Mesendoderm (in vitro differentiated cells): ENCODE measurements around the gene PPP1R14B.

Experiments used
- DNase-seq: peaks from one replicate; pipeline ENCODE4 v3.0.0; 2013
- H2AK5ac ChIP-seq: 2 replicates; pipeline ENCODE4 v1.6.1; 2013; ENCODE audit warnings: low read length, inconsistent platforms
- H2BK120ac ChIP-seq: 2 replicates; pipeline ENCODE4 v1.6.1; 2013; ENCODE audit warnings: low read depth, mild to moderate bottlenecking, low read length, moderate library complexity, mixed read lengths
- H2BK15ac ChIP-seq: replicated peaks from 2 replicates; pipeline ENCODE4 v1.6.1; 2013; ENCODE audit warnings: low read depth, mild to moderate bottlenecking, moderate library complexity
- H2BK5ac ChIP-seq: 2 replicates; pipeline ENCODE4 v1.6.1; 2013; ENCODE audit warnings: low read length, inconsistent platforms
- H3K18ac ChIP-seq: 2 replicates; pipeline ENCODE4 v1.6.1; 2013; ENCODE audit warnings: mild to moderate bottlenecking, low read length, mixed read lengths
- H3K23ac ChIP-seq: one replicate; pipeline ENCODE4 v1.6.1; 2013; ENCODE audit warnings: low read length
- H3K27ac ChIP-seq: 2 replicates; pipeline ENCODE4 v1.5.1; 2013; ENCODE audit warnings: low read depth, mild to moderate bottlenecking, inconsistent platforms, low read length, moderate library complexity
- H3K27me3 ChIP-seq: 2 replicates; pipeline ENCODE4 v1.6.1; 2013; ENCODE audit warnings: low read length, control low read depth, mild to moderate bottlenecking, inconsistent platforms; ENCODE audit not compliant: insufficient read depth, poor library complexity
- H3K36me3 ChIP-seq: 2 replicates; pipeline ENCODE4 v1.6.1; 2013; ENCODE audit warnings: low read length, inconsistent platforms; ENCODE audit not compliant: control insufficient read depth, insufficient read depth
- H3K4ac ChIP-seq: one replicate; pipeline ENCODE4 v1.6.1; 2013; ENCODE audit warnings: low read depth, mild to moderate bottlenecking, low read length, moderate library complexity
- H3K4me1 ChIP-seq: 2 replicates; pipeline ENCODE4 v1.6.1; 2013; ENCODE audit warnings: low read depth, low read length, inconsistent platforms; ENCODE audit not compliant: control insufficient read depth
- H3K4me2 ChIP-seq: 2 replicates; pipeline ENCODE4 v1.6.1; 2013; ENCODE audit warnings: low read length
- H3K4me3 ChIP-seq: 2 replicates; pipeline ENCODE4 v1.5.1; 2013; ENCODE audit warnings: mild to moderate bottlenecking, low read length
- H3K56ac ChIP-seq: one replicate; pipeline ENCODE4 v1.6.1; 2013; ENCODE audit warnings: low read length
- H3K79me1 ChIP-seq: 2 replicates; pipeline ENCODE4 v1.6.1; 2013; ENCODE audit warnings: low read length, inconsistent platforms
- H3K79me2 ChIP-seq: 2 replicates; pipeline ENCODE4 v1.6.1; 2013; ENCODE audit warnings: mild to moderate bottlenecking, low read length; ENCODE audit not compliant: control insufficient read depth, insufficient read depth
- H3K9ac ChIP-seq: 2 replicates; pipeline ENCODE4 v1.6.1; 2013; ENCODE audit warnings: low read length, inconsistent platforms
- H4K5ac ChIP-seq: one replicate; pipeline ENCODE4 v1.6.1; 2013; ENCODE audit warnings: low read length
- H4K8ac ChIP-seq: one replicate; pipeline ENCODE4 v1.6.1; 2013; ENCODE audit warnings: low read depth, mild to moderate bottlenecking, control low read depth, low read length, moderate library complexity
- WGBS: extraction: QIAGEN DNeasy Blood & Tissue Kit; methylation state at CpG from one replicate; pipeline ENCODE4 v1.1.7; 2013; ENCODE audit warnings: low lambda C conversion rate, missing lambda C conversion rate; ENCODE audit not compliant: insufficient coverage; ENCODE audit errors: extremely low coverage; 5-methylcytosine and 5-hydroxymethylcytosine counted together

The PPP1R14B gene

GRCh38 chr11:64211181-64211872 lies 35.4 kb downstream of the PPP1R14B start:
- no peak overlapping the region for H2BK5ac ChIP-seq

GRCh38 chr11:64210301-64211020 lies 36.3 kb downstream of the PPP1R14B start:
- Histone ChIP-seq H3K4me2 (no peak overlapping the region), H4K5ac (no peak overlapping the region), H3K79me1 (peaks cover 1% of the 10 kb centered on the region), H3K4me3 (no peak overlapping the region), H2BK5ac (no peak overlapping the region), H3K4ac (no peak overlapping the region), H3K79me2 (no peaks in the 10 kb centered on the region), H2AK5ac (no peak overlapping the region), H3K23ac (no peak overlapping the region), H3K18ac (no peak overlapping the region), H3K27me3 (no peaks in the 10 kb centered on the region), H3K9ac (no peak overlapping the region), H4K8ac (no peak overlapping the region), H3K36me3 (peaks cover 6% of the 10 kb centered on the region), H3K56ac (no peak overlapping the region), H3K27ac (no peak overlapping the region), H2BK120ac (no peak overlapping the region), H3K4me1 (no peaks in the 10 kb centered on the region), H2BK15ac (no peak overlapping the region)
- DNase-seq = no peak
- WGBS = no CpG with 5 or more reads among the region's 24 CpGs

More at GRCh38 chr11:64211181-64211872, 35.4 kb downstream of the PPP1R14B start:
- H3K23ac ChIP-seq = no peak overlapping the region
- H3K36me3 ChIP-seq = peaks cover 4% of the 10 kb centered on the region
- no peaks in the 10 kb centered on the region for H3K79me1 ChIP-seq
- H2BK120ac ChIP-seq = no peak overlapping the region
- no peak for DNase-seq
- no CpG with 5 or more reads among the region's 30 CpGs for WGBS
- no peaks in the 10 kb centered on the region for H3K27me3 ChIP-seq
- H2AK5ac ChIP-seq = no peak overlapping the region
- no peak overlapping the region for H3K56ac ChIP-seq
- H3K18ac ChIP-seq = no peak overlapping the region
- no peaks in the 10 kb centered on the region for H3K4me1 ChIP-seq
- H3K79me2 ChIP-seq = no peaks in the 10 kb centered on the region
- H3K4me3 ChIP-seq = no peak overlapping the region
- H4K8ac ChIP-seq = no peak overlapping the region
- no peak overlapping the region for H3K9ac ChIP-seq
- H3K4ac ChIP-seq = no peak overlapping the region
- H3K27ac ChIP-seq = no peak overlapping the region
- H3K4me2 ChIP-seq = no peak overlapping the region
- H2BK15ac ChIP-seq = no peak overlapping the region
- no peak overlapping the region for H4K5ac ChIP-seq

DNA sequence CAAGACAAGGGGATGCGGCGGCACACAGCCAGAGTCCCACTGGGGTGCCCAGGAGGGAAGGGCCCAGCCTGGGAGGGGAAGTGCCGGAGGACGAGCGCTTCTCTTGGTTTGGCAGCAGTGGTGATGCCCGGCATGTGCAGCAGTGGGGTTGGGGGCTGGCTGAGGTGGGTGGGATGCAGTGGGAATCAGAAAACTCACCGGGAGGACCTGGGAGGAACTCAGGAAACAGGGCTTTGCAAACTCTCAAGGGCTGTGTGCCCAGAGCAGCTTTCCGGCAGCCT lies 37.2 kb downstream of the PPP1R14B start:
- no peak overlapping the region for H3K9ac ChIP-seq
- no peak overlapping the region for H3K4me3 ChIP-seq
- no CpG with 5 or more reads among the region's 8 CpGs for whole genome bisulfite sequencing
- no peak overlapping the region for H2AK5ac ChIP-seq
- H2BK15ac ChIP-seq = no peak overlapping the region
- H3K79me2 ChIP-seq = no peaks in the 10 kb centered on the region
- no peak overlapping the region for H3K56ac ChIP-seq
- no peak overlapping the region for H3K4ac ChIP-seq
- no peak for DNase-seq
- H3K23ac ChIP-seq = no peak overlapping the region
- H2BK5ac ChIP-seq = no peak overlapping the region
- H3K18ac ChIP-seq = no peak overlapping the region
- H2BK120ac ChIP-seq = no peak overlapping the region
- H4K5ac ChIP-seq = no peak overlapping the region
- peaks cover 3% of the 10 kb centered on the region for H3K79me1 ChIP-seq
- peaks cover 7% of the 10 kb centered on the region for H3K36me3 ChIP-seq
- H3K4me1 ChIP-seq = no peaks in the 10 kb centered on the region
- no peaks in the 10 kb centered on the region for H3K27me3 ChIP-seq
- no peak overlapping the region for H3K27ac ChIP-seq
- H3K4me2 ChIP-seq = no peak overlapping the region
- no peak overlapping the region for H4K8ac ChIP-seq

DNA sequence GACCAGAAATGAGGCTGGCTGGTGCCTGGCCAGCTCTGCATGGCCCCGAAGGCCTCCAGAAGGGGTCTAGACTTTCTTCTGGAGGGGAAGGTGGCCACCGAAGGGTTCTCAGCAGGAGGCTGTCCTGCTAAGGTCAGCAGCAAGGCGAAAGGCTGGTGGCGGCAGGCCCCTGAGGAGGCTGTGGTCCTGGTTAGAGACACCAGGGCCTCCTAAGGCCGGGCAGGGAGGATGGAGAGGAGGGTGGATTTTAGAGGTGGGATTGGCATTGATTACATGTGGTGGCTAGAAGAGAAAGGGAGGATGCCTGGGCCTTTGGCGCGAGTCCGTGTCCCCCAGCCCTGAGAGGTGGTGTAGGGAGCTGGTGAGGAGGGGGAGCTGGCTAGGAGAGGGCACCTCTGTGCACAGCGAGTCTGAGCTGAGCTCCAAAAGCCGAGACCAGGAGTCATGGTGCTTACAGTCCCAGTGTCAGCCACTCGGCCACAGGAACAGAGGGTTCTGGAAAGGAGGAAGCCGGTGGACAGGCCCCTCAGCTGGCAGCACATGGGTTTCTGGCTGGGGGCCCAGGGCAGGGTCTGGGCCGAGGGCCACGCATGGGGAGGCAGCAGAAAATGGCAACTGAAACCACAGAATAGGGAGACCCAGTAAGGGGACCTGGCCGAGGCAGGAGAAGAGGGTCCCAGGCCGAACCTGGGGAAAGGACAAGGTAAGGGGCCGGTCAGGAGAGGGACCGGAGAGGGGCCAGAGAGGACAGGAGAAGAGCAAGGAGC lies 37.8 kb downstream of the PPP1R14B start:
- Histone ChIP-seq H3K27ac (no peak overlapping the region), H3K4me3 (no peak overlapping the region)

DNA sequence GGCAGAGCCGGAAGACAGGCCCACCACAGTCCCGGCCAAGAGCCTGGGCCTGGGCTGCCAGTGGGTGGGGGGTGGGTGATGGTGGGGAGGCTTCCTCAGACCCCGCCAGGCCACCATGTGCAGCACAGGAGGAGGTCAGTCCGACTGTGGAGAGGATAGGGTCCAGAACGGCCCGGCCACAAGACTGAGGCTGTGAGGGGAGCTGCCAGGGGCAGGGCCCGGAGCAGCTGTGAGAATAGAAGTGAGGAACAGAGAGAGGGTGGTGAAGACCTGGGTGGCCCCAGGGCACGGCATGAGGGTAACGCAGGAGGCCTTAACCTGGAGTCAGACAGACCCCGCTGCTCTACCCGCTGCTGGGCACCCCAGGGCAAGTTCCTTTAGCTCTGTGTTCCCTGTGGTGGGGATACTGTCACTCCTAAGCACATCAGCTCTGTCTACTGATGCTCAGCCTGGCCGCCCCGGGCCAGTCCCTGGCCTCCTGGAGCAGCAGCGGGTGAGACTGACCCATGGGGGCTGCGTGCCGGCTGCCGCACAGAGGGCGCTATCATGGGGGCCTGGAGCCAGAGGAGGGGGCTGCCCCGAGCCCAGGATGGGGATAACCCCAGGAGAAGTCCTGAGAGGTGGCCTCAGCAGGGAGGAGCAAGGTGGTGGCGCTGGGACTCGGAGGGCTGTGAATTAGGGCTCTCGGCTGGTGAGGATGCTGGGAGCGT lies 38.5 kb downstream of the PPP1R14B start:
- no peak overlapping the region for H3K4me3 ChIP-seq
- H3K36me3 ChIP-seq = peaks cover 13% of the 10 kb centered on the region
- no CpG with 5 or more reads among the region's 23 CpGs for WGBS
- no peak overlapping the region for H4K5ac ChIP-seq
- no peak overlapping the region for H2BK5ac ChIP-seq
- H3K4me1 ChIP-seq = no peaks in the 10 kb centered on the region
- H2AK5ac ChIP-seq = no peak overlapping the region
- DNase-seq = no peak
- no peak overlapping the region for H3K4me2 ChIP-seq
- no peak overlapping the region for H3K4ac ChIP-seq
- H3K56ac ChIP-seq = no peak overlapping the region
- no peak overlapping the region for H3K23ac ChIP-seq
- no peak overlapping the region for H3K9ac ChIP-seq
- H3K79me2 ChIP-seq = no peaks in the 10 kb centered on the region
- no peak overlapping the region for H4K8ac ChIP-seq
- peaks cover 3% of the 10 kb centered on the region for H3K79me1 ChIP-seq
- H2BK15ac ChIP-seq = no peak overlapping the region
- H2BK120ac ChIP-seq = no peak overlapping the region
- H3K27me3 ChIP-seq = no peaks in the 10 kb centered on the region
- no peak overlapping the region for H3K27ac ChIP-seq
- H3K18ac ChIP-seq = no peak overlapping the region

More for the DNA sequence above, 37.8 kb downstream of the PPP1R14B start:
- Histone ChIP-seq H2BK15ac (no peak overlapping the region), H3K36me3 (peaks cover 7% of the 10 kb centered on the region), H3K4me2 (no peak overlapping the region), H4K8ac (no peak overlapping the region), H3K79me2 (no peaks in the 10 kb centered on the region), H3K79me1 (peaks cover 3% of the 10 kb centered on the region), H2AK5ac (no peak overlapping the region), H3K4me1 (no peaks in the 10 kb centered on the region), H3K18ac (no peak overlapping the region), H3K4ac (no peak overlapping the region), H3K27me3 (no peaks in the 10 kb centered on the region), H3K56ac (no peak overlapping the region), H2BK120ac (no peak overlapping the region), H2BK5ac (no peak overlapping the region), H4K5ac (no peak overlapping the region), H3K9ac (no peak overlapping the region), H3K23ac (no peak overlapping the region)
- WGBS = no CpG with 5 or more reads among the region's 18 CpGs
- no peak for DNase-seq
